ENCODE measurements around the gene NAB1.

Gene NAB1

DNA sequence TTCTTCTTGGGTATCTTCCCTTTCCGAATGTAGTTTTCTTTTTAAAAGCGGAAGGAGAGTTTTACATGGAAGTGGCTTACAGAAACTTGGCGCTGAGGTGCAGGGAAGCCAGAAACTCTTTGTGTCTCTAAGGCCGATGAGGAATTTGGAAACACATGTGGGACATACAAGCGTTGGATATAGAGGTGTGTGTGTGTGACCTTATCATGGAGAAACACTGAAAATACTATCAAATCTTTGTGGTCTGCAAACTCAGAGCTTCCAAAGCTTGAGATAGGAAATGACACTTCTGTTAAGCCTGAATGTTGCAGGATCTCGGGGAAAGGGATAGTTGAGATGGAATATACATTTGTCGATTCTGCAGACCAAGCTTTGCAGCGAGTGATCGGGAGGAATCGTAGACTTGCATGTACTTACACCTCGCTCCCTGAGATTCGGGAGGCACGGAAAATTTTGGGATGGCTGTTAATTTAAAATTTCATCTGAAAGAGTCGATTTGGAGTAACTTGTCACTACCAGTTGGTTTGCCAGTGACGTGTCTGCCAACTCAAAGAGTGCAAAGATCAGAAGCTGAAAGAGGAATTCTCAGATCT lies 1.0 kb downstream of the NAB1 start:
- TF ChIP-seq ZNF274 (IDR thresholded peaks at IDR 0.05; ENCODE audit: low read depth, low read length), result no peak
- peak overlapping the region; percentile 84 for H3K4me3 ChIP-seq (ENCODE audit: low read length)

DNA sequence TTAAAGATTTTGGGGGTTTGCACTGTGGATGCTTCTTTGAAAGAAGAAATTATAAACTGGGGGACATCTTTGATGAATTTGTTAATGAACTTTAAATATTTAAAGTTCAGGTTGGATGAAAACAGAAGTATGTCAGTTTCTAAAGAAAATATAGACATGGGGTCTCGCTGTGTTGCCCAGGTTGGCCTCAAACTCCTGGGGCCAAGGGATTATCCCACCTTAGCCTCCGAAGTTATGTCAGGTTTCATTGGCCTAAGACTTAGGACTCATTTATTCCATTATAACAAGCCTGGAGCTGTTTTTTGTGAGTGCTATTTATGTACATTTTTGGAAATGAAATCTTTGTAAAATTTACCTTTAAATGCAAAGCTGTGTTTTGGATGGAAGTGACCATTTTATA lies 2.5 kb downstream of the NAB1 start:
- no peak for TF ChIP-seq ZNF274 (IDR thresholded peaks at IDR 0.05; ENCODE audit: low read depth, low read length)
- H3K4me3 ChIP-seq (ENCODE audit: low read length), result no peak overlapping the region; the same call in 1 of the 2 replicates

DNA sequence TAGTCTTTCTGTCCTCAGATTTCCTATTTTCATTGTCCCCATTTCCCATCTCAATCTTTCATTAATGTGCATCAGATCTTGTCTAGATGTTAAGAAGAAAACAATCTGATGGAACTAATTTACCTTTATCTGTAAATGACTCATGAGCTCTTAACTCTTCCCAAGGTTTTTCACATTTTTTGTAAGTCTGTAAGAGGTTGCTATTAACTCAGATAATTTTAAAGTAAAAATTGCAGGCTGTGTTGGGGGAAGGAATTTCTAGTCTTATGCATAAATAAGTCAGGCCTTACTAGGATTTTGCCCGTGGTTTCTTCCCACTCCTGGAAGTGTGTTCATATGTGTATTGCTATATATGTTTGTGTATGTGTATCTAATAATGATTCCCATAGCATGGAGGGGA lies 4.3 kb downstream of the NAB1 start:
- no peak for TF ChIP-seq ZNF274 (IDR thresholded peaks at IDR 0.05; ENCODE audit: low read depth, low read length)
- no peak overlapping the region for H3K4me3 ChIP-seq (ENCODE audit: low read length)

DNA sequence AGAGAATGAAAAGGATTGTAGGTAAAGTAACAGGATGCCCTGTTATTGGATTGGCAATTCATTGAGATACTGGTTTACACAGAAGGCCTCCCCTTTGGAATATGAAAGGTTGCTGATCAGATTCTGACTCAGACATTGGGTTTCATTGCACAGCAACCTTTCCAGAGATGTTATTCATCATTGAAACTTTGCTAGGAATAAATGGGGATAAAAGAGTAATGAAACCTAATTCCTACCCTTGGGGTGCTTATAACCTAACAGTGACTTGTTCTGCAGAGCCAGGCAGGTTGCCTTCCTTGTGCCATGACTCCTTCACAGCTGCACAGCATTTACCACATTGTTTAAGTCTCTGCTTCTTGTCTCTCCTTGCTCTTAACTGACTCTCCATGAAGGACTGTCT lies 5.0 kb downstream of the NAB1 start:
- TF ChIP-seq ZNF274 (IDR thresholded peaks at IDR 0.05; ENCODE audit: low read depth, low read length), result no peak
- H3K4me3 ChIP-seq (ENCODE audit: low read length), result no peak overlapping the region

DNA sequence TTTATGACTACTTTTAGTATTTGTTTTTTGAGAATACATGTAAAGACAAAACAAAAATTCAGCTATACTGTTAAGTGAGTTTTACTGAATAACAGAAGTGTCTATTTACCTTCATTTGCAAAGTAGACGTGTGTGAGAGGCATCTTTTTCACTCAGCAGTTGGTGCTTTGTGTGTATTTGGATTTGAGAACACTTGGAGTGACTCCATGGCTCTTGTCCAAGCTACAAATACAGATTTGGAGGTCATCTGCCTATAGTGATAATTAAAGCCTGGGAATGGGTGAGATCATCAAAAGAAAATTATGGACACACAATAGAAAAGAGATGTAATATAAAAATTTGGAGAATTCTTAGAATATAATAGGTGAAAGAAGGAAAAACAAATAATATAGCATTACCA lies 6.2 kb downstream of the NAB1 start:
- H3K4me3 ChIP-seq (ENCODE audit: low read length), result no peak overlapping the region
- TF ChIP-seq ZNF274 (IDR thresholded peaks at IDR 0.05; ENCODE audit: low read depth, low read length), result no peak

DNA sequence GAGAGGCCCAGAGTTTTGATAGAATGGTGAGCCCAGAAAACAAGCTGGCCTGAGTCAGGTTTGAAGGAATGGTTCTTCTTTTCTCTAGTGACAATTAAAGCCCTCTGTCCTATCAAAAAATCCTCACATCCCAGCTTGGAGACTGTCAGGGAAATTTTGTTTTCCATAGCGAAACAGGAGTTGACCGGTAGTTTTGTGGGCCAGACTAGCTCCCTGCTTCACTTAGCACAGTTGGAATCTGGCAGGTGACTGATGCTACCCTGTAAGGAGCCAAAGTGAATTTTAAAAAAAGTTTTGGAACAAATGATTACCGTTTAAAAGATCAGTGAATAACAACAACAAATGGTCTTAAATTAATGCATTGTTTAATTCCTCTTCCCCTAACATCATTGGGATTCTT lies 6.7 kb downstream of the NAB1 start:
- H3K4me3 ChIP-seq (ENCODE audit: low read length), result no peak overlapping the region
- TF ChIP-seq ZNF274 (IDR thresholded peaks at IDR 0.05; ENCODE audit: low read depth, low read length), result no peak

DNA sequence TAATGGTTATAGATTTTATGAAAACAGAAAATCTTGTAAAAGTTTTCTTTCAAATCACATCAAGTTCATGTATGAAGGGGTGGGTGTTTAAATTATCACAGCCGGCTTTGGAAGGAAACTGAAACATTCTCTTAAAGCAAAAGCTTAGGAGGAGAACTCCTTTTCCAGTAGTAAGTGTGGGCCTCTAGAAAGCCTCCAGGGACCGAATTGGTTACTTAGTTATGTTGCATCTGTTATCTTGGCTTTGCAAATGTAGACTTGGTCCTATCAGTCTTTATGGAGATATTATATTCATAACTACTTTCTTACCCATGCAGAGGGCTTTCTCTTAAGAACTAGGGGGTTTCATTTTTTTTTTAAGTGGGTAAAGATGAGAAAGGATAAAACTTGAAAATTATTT lies 7.4 kb downstream of the NAB1 start:
- no peak for TF ChIP-seq ZNF274 (IDR thresholded peaks at IDR 0.05; ENCODE audit: low read depth, low read length)
- no peak overlapping the region for H3K4me3 ChIP-seq (ENCODE audit: low read length)

DNA sequence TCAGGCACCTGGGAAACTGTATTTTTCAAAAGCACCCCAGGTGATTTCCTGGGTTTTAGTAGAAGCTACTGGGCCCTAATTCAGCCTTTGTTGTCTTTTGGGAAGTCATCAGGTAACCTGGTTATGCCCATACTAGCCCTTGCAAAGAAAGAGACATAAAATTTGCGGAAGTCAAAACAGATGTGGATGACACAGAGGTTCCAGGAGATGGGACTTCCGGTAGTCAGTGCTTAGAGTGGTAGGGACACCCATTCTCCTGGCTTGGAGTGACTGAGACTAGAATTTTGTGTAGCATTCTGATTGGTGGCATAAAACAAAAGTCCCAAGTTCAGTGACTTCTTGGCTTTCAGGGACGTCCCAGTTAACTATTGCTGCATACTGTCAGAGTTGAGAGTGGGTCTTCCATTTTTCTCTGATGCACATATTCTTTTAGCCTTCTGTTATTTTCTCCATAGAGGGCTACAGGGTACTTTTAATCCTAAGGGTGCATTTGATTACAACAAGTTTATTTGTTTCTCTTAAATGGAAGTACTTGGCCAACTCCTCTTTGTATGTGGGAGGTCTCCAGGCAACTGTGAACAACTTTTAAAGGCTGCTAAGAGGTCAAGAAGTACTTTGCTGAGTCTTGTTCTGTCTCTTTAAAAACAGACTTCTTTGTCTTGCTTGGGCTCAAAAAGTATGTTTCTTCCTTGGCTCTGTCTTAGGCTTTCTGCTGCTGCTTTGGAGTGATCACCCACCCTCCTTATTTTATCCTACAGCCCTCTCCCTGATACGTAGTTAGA lies 8.8 kb downstream of the NAB1 start:
- no peak overlapping the region; the same call in 1 of the 2 replicates for H3K4me3 ChIP-seq (ENCODE audit: low read length)
- TF ChIP-seq ZNF274 (IDR thresholded peaks at IDR 0.05; ENCODE audit: low read depth, low read length), result no peak

DNA sequence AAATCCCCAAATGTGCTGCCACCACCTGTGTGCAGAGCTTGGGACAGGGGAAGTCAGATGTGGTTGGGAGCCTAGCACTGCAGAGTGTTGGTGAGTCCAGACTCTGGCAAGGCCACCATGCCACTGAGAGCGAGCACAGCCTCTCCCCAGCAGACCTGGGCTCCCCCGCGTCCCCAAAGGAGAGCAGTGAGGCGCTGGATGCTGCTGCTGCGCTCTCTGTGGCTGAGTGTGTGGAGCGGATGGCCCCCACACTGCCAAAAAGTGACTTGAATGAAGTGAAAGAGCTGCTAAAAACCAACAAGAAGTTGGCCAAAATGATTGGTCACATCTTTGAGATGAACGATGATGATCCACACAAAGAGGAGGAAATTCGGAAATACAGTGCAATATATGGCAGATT lies 10.7 kb downstream of the NAB1 start:
- no peak for TF ChIP-seq ZNF274 (IDR thresholded peaks at IDR 0.05; ENCODE audit: low read depth, low read length)
- H3K4me3 ChIP-seq (ENCODE audit: low read length), result no peak overlapping the region

DNA sequence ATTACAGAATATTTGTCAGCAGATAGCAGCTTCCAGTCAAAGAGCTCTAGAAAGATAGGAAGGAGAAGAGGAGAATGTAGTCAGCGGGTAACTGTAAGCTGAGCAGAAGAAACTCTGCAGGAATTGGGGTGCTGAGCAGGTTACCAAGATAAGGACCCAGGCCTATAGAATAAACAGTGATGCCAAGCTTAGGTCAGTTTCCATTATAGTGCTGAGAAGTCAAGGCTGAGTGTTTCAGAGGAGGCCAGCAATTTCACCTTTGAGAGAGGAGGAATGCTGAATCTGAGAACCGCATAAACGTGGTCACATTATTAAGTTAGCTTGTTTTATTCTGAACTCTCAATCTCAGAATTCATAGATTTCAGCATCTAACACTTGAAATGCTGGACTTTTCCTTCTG lies 13.9 kb downstream of the NAB1 start:
- H3K4me3 ChIP-seq (ENCODE audit: low read length), result no peak overlapping the region
- TF ChIP-seq ZNF274 (IDR thresholded peaks at IDR 0.05; ENCODE audit: low read depth, low read length), result no peak

DNA sequence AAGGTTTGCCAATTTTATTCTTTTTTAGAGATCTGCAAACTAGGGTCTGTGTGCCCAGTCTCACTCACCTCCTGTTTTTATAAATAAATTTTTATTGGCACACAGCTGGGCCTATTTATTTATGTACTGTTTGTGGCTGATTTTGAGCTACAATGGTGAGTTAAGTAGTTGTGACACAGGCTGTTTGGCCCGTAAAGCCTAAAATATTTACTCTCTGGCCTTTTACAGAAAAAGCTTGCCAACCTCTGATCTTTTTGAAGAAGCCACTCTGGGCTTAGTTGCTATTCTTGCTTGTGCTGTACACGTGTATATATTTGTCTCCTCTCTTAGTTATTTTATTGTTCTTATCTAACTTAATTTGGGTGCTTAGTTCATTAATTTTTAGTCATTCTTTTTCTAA lies 14.5 kb downstream of the NAB1 start:
- TF ChIP-seq ZNF274 (IDR thresholded peaks at IDR 0.05; ENCODE audit: low read depth, low read length), result no peak
- no peak overlapping the region for H3K4me3 ChIP-seq (ENCODE audit: low read length)

DNA sequence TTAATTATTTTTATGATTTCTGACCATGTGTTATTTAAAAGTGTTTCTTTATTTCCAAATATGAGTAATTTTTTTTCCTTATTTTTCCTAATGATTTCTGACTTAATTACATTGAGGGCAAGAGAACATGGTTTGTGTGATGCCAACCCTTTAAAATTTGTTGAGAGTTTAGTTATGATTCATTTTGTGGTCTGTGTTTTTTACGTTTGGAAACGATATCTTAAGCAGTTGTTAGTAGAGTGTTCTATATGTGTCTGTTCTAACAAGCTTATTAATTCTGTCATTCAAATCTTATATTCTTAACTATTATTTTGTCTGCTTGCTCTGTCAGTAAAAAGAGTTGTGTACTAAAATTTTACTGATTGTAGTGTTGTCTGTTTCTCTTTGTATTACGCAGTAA lies 15.0 kb downstream of the NAB1 start:
- TF ChIP-seq ZNF274 (IDR thresholded peaks at IDR 0.05; ENCODE audit: low read depth, low read length), result no peak
- no peak overlapping the region for H3K4me3 ChIP-seq (ENCODE audit: low read length)

DNA sequence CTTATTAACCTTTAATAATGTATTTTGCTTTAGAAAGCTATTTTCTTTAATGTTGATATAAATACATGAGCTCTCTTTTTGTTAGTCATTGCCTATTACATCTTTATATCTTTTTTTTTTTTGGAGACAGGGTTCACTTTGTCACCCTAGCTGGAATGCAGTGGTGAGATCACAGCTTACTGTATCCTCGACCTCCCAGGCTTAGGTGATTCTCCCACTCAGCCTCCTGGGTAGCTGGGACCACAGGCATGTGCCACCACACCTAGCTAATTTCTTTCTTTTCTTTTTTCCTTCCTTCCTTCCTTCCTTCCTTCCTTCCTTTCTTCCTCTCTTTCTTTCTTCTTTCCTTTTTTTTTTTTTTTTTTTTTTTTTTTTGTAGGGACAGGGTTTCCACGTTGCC lies 15.4 kb downstream of the NAB1 start:
- no peak overlapping the region for H3K4me3 ChIP-seq (ENCODE audit: low read length)
- TF ChIP-seq ZNF274 (IDR thresholded peaks at IDR 0.05; ENCODE audit: low read depth, low read length), result no peak

DNA sequence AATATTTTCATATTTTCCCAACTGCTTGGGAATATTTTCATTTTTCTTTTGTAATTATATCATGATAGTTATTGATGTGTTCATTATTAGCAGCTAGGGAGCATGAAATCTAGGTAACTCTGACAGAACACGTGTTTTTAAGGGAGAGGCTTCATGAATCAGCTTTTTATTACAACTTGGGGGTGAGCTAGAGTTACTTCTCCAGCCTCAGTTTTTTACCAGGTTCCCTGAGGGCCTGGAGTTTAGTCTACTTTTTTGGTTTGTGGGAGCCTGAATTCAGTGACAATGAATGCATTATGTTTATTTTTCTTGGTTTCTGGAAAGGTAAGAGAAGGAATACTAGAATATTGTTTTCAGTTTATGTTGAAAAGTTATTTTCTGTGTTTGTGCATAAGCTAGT lies 18.0 kb downstream of the NAB1 start:
- TF ChIP-seq ZNF274 (IDR thresholded peaks at IDR 0.05; ENCODE audit: low read depth, low read length), result no peak
- no peak overlapping the region for H3K4me3 ChIP-seq (ENCODE audit: low read length)

DNA sequence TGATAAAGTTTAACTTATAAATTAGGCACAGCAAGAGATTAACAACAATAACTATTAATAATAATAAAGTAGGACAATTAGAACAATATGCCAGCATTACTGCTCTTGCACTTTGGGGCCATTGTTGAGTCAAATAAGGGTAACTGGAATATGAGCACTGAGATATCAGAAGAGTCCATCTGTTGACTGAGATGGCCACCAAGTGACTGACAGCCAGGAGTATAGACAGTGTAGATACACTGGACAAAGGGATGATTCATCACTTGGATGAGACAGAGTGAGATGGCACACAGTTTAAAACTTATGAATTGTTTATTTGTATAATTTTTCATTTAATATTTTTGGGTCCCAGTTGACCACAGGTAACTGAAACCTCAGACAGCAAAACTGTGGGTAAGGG lies 20.0 kb downstream of the NAB1 start:
- H3K4me3 ChIP-seq (ENCODE audit: low read length), result no peak overlapping the region
- no peak for TF ChIP-seq ZNF274 (IDR thresholded peaks at IDR 0.05; ENCODE audit: low read depth, low read length)

Data from GM08714 (cell line).